HCEC 1CT (cell line): ENCODE measurements around the gene TAF11L5.
"Not testable (repeated sequence)": the region's sequence is repeated elsewhere in the genome, so short reads cannot be mapped to it uniquely, and the experiment has no call there.

Experiments
- DNase-seq: peaks from one replicate; pipeline ENCODE4 v3.0.0-alpha.2; 2017

The TAF11L5 gene

GRCh38 chr5:17524935-17525334 is at the start of gene TAF11L5:
TSS of gene TAF11L5 (plus strand) at chr5:17525235.
- DNase-seq: not testable (repeated sequence)

GRCh38 chr5:17477043-17477442 is 48.0 kb upstream of the TAF11L5 start:
- DNase-seq: no peak

GRCh38 chr5:17477573-17478265 is 47.3 kb upstream of the TAF11L5 start:
- no peak for DNase-seq

DNA sequence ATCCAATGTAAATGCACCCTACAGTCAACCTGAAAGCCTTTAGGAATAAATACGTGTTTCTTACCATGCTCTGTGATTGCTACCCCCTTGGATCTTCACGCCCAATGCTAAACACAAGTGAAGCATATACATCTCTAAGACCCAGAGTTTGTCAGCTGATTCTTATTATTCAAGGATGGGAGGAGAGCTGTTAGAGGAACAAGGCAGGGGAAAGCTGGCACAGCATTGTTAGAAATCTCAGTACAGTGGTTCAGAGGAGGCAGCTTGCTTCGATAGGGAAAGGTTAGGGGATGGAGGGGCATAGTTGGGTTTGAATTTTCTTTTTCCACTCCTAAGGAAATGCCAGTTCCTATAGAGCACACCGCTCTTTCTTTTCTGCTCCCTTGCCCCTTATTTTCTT is 43.7 kb upstream of the TAF11L5 start:
- no peak for DNase-seq

DNA sequence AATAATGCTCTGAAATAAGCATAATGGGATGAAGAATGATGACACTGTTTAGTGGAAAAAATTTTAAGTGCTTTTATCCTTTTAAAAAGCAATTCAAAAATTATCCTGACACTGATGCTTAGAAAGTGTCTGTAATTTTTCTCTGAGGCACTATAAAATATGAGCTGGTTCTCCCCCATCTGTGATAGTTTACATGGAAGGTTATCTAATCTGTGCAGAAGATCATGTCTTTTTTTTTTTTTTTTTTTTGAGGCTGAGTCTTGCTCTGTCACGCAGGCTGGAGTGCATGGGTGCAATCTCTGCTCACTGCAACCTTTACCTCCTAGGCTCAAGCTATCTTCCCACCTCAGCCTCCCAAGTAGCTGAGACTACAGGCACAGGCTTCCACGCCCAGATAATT is 42.2 kb upstream of the TAF11L5 start:
- no peak for DNase-seq

DNA sequence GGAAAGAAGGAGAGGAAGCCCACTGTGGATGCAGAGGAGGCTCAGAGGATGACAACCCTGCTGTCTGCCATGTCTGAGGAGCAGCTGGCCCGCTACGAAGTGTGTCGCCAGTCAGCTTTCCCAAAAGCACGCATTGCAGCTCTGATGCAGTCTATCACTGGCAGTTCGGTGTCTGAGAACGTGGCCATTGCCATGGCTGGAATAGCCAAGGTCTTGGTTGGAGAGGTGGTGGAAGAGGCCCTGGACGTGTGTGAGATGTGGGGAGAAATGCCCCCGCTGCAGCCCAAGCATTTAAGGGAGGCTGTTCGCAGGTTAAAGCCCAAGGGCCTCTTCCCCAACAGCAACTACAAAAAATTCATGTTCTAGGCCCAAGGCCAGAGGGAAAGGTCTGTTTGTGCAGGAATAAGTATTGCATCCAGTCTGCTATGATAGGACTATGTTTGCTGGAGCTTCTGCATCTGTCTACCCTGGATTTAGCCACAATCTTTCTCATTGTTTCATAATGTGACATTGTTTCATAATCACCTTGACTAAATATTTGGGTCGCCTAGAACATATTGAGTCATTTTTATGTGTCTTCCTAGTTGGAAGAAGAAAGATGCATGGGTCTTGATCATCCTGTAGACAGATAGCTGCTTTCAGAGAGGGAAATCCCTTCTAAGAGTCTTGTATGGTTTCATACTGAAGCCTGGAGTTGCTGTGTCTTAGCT is 38.4 kb upstream of the TAF11L5 start:
- DNase-seq: not testable (repeated sequence)

- DNase-seq: no peak
Measured at GRCh38 chr5:17487174-17487512, 37.9 kb upstream of the TAF11L5 start.

GRCh38 chr5:17491257-17491656 is 33.8 kb upstream of the TAF11L5 start:
- not testable (repeated sequence) for DNase-seq

DNA sequence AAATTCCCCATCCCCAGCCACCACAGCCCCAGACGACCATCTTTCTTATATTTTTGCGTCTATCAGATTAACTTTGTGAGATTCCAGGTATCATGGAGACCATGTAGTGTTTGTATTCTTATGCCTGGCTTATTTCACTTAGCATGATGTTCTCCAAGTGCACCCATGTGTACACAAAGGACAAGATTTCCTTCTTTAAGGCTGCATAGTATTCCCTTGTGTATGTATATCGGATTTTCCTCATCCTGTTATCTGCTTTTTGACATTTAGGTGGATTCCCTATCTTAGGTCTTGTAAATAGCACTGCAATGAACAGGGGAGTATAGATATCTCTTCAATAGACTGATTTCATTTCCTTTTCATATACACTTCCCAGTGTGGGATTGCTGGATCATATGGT is 32.3 kb upstream of the TAF11L5 start:
- DNase-seq: no peak

- DNase-seq: no peak
Measured at GRCh38 chr5:17497446-17497845, 27.6 kb upstream of the TAF11L5 start.

DNA sequence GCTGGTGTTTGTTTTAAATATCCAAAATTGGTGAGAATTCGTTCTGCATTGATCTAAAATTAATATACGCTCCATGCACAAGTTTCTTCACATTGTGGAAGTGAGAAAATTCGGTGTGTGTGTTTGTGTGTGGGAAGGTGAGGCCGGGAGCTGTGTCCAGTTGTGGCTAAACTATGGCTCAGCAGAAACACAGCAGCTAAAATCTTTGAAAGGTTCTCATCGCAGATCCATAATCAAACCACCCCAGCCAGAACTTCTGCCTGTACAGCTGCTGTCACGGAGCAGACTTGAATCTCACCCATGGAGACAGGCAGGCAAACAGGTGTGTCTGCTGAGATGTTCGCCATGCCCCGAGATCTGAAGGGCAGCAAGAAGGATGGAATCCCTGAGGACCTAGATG is 27.1 kb upstream of the TAF11L5 start, which contains the start of gene TAF11L2:
Gene TAF11L2 (plus strand): TSS at position 301 of the 400 bp plus-strand sequence.
- DNase-seq: not testable (repeated sequence)

DNA sequence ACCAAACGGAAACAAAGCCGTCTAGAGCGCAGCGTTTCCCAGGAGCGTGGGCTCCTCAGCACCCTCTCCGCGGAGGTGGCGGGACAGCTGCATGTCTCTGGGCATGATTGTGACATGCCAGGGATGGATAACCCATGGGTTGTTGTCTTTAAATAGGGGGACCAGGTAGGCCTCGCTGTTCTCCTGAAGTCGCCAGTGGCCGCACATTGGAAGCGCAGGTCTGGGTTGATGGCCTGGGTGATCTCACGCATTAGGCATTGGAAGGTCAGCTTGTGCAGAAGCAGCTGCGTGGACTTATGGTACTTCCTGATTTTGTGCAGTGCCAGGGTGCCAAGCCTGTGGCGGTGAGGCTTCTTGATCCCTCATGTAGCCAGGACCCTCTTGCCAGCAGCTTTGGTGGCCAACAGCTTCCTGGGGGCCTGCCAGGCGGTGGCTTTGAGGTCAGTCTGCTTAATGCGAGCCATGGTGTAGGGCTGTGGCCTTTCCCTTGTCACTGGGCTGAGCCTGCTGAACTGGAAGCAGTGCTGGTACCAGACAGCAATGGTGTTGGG is 13.2 kb upstream of the TAF11L5 start:
- DNase-seq: no peak

DNA sequence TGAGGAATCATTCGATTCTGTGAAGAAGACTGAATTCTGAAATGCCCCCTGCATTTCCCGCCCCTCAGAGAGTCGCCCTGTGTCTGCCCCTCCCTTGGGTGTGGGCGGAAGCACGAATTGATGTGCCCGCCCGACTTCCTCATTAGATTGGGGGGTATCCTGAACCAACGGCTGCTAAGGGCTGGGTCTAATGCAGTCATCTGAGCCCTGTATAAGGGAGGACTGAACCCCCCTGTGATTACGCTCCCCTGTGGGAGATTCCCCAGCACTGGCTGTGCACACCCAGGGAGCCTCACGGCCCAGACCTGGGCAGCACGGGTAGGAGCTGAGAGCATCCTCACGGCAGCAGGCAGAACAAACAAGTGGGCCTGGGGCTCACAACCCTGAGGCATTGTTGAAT is 7.5 kb upstream of the TAF11L5 start:
- DNase-seq: not testable (repeated sequence)

- DNase-seq: not testable (repeated sequence)
Measured at GRCh38 chr5:17518067-17518466, 7.0 kb upstream of the TAF11L5 start, which contains the start of gene TAF11L3. TSS of gene TAF11L3 (plus strand) at chr5:17518367.

GRCh38 chr5:17519508-17519907 is 5.5 kb upstream of the TAF11L5 start:
- not testable (repeated sequence) for DNase-seq

GRCh38 chr5:17521501-17521900 is 3.5 kb upstream of the TAF11L5 start, which contains the start of gene TAF11L4:
TSS of gene TAF11L4 (plus strand) at chr5:17521801.
- DNase-seq: not testable (repeated sequence)

- not testable (repeated sequence) for DNase-seq
Measured at GRCh38 chr5:17526504-17526903, 1.5 kb downstream of the TAF11L5 start.

GRCh38 chr5:17528369-17528768 is 3.3 kb downstream of the TAF11L5 start, which contains the start of gene TAF11L6:
TSS of gene TAF11L6 (plus strand) at chr5:17528669.
- DNase-seq: not testable (repeated sequence)
